ENCODE data around the gene ARHGEF1.
"Not testable (repeated sequence)": the region's sequence is repeated elsewhere in the genome, so short reads cannot be mapped to it uniquely, and the experiment has no call there.

The ARHGEF1 gene

DNA sequence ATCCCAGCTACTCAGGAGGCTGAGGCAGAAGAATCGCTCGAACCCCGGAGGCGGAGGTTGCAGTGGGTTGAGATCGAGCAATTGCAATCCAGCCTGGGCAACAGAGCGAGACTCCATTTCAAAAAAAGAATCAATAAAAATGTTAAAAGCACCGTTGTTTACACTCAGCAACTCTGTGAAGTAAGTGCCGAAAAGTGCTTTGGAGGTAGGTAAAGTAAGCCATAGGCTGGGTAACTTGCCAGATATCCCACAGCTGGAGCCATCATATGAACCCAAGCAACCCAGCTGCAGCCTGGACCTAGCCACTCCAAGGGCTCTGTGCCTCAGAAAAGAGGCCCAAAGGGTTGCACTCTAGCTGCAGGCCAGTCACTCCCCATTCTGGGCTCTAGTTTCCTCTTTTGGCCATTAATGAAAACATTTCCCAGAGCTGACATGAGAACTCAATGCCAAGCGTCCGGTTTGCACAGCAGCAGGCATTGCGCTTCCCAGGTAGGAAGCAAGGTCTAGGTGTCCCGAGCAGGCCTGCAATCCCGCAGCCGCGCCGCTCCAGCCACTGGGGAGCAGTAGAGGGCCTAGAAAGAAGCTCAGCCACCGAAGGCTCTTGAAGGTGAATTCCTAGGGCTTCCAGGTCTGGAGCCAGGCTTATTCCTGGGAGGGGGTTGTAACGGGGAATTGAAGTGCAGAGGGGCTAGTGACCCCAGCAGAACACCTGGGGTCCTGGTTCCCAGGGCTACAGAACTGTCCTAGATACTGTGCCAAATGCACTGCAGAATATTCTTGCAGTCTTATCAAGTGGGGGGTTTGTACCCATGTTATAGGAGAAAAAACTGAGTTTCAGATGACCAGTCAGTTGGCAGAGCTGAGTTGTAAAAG, 10.0 kb upstream of the ARHGEF1 start:
- Histone ChIP-seq H3K9me3 (ENCODE audit: control insufficient read depth, insufficient read depth, low read length) (no peaks in the 10 kb centered on the region), H3K4me3 (ENCODE audit: low read depth, low read length) (no peak overlapping the region), H3K36me3 (ENCODE audit: control insufficient read depth, insufficient read depth, low read length) (peaks cover 38% of the 10 kb centered on the region), H3K27ac (ENCODE audit: low read depth, low read length) (peak overlapping the region; percentile 79), H3K27me3 (ENCODE audit: control insufficient read depth, insufficient read depth, low read length) (peaks cover 3% of the 10 kb centered on the region; the same call in 1 of the 2 replicates), H3K4me1 (ENCODE audit: control insufficient read depth, insufficient read depth, low read length) (no peaks in the 10 kb centered on the region; the same call in 1 of the 2 replicates), H3K9ac (ENCODE audit: low read depth, low read length) (no peak overlapping the region)

DNA sequence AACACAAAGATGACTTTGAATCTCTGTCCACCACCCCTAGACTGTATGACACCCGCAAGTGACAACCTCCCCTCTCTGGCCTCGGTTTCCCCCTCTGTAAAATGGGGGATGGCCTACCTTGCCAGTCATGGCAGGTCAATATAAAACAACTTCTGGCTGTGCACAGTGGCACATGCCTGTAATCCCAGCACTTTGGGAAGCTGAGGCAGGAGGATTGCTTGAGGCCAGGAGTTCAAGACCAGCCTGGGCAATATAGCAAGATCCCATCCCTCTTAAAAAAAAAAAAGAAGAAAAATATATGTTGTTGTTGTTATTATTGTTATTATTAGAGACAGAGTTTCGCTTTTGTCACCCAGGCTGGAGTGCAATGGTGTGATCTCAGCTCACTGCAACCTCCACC, 7.0 kb upstream of the ARHGEF1 start:
- not testable (repeated sequence) for H3K9me3 ChIP-seq (ENCODE audit: control insufficient read depth, insufficient read depth, low read length); H3K27ac ChIP-seq (ENCODE audit: low read depth, low read length); H3K9ac ChIP-seq (ENCODE audit: low read depth, low read length); H3K4me3 ChIP-seq (ENCODE audit: low read depth, low read length); H3K27me3 ChIP-seq (ENCODE audit: control insufficient read depth, insufficient read depth, low read length); H3K4me1 ChIP-seq (ENCODE audit: control insufficient read depth, insufficient read depth, low read length)
- H3K36me3 ChIP-seq (ENCODE audit: control insufficient read depth, insufficient read depth, low read length) = peaks cover 11% of the 10 kb centered on the region

DNA sequence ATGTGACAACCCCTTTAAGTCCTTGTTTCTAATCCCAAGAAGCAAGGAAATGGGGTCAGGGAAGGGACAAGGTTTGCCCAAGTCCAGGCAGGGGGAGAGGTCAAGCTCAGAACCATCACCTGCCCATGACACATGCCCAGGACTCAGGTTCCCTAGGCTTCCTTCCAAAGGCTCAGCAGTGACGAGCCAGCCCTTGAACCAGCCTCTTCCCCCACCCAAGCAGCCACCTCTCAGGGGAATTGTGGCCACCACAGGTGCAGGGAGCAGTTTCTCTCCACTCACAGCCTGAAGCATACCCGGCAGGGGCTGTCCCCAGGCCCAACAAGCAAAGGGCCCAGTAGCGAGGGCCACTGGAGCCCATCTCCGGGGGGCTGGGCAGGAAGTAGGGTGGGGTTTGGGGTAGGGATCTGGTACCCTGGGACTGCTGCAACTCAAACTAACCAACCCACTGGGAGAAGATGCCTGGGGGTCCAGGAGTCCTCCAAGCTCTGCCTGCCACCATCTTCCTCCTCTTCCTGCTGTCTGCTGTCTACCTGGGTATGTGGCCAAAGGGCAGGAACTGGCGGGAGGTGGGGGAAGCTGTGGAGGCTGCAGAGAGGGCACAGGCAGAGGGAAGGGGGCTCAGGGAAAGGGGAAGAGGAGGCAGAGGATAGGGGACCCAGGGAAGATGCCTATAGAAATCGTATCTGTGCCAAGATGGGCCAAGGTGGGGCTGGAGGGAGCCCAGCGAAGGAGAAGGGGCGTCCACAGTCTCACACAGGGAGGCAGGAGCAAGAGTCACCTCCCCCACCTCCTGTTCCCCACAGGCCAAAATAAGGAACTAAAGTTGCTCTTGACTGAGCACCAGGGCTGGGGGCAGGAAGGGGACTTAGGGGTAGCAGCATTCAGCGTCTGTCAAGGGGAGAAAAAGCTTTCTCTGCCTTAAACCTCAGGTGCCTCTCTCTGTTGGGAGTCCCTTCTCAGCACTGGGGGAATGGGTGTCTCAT, 5.8 kb upstream of the ARHGEF1 start, which contains the start of gene CD79A:
Gene CD79A, plus strand, starts transcription at position 433 of the 986 bp plus-strand sequence. Its CDS starts 26 bp downstream, at position 459.
- no peaks in the 10 kb centered on the region for H3K9me3 ChIP-seq (ENCODE audit: control insufficient read depth, insufficient read depth, low read length)
- no peaks in the 10 kb centered on the region for H3K36me3 ChIP-seq (ENCODE audit: control insufficient read depth, insufficient read depth, low read length)
- H3K4me3 ChIP-seq (ENCODE audit: low read depth, low read length) = no peak within 1 kb of the TSS
- peaks cover 17% of the 10 kb centered on the region for H3K27me3 ChIP-seq (ENCODE audit: control insufficient read depth, insufficient read depth, low read length)
- H3K4me1 ChIP-seq (ENCODE audit: control insufficient read depth, insufficient read depth, low read length) = peaks cover under 1% of the 10 kb centered on the region; the same call in 1 of the 2 replicates
- H3K9ac ChIP-seq (ENCODE audit: low read depth, low read length) = no peak within 1 kb of the TSS
- no peak within 1 kb of the TSS for H3K27ac ChIP-seq (ENCODE audit: low read depth, low read length)

DNA sequence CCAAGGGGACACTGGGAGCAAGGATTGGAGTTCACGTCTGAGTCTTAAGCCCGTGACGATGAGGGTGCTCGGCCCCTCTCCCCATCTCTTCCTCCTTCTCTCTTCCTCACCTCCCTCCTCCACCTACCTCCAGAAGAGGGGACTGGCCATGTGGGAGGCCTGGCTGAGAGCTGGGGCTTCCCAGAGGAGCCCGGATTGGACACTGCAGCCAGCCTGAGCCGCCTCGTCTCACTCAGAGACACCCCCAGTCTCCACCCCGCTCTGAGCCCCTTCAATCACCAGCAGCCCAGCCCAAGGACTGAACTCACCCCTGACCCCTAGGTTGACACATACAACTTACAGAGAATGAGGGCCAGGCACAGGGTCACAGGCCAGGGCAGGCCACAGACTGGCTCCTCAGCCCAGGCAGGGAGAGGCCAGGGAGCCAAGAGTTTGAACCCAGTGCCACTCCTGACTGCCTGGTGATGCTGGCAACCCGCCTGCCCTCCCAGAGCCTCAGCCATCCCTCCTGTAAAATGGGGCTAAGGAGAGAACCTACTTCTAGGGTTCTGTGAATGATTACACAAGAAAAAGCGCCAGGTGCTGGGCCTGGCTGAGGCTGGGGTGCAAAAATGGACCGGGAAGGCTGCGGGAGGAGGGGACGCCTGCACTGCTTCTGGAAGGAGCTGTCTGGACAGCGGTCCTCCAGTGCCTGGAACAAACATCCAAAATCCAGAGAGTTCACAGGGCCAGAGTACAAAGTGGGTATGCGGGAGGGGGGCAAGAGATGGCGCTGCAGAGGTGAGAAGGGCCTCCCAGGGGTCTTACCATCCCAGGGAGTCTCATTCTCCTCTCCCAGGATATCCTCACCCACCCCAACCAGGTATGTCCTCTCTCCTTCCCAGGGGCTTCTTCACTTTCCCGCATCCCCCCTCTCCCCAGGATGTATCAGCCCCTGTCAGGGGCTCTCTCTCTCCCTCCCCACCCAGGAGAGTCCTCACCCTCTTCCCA, 4.8 kb upstream of the ARHGEF1 start:
- no peak overlapping the region for H3K9ac ChIP-seq (ENCODE audit: low read depth, low read length)
- H3K4me1 ChIP-seq (ENCODE audit: control insufficient read depth, insufficient read depth, low read length) = peaks cover 6% of the 10 kb centered on the region; the same call in 1 of the 2 replicates
- no peaks in the 10 kb centered on the region for H3K36me3 ChIP-seq (ENCODE audit: control insufficient read depth, insufficient read depth, low read length)
- no peak overlapping the region for H3K4me3 ChIP-seq (ENCODE audit: low read depth, low read length)
- no peak overlapping the region for H3K27ac ChIP-seq (ENCODE audit: low read depth, low read length)
- peaks cover 26% of the 10 kb centered on the region for H3K27me3 ChIP-seq (ENCODE audit: control insufficient read depth, insufficient read depth, low read length)
- H3K9me3 ChIP-seq (ENCODE audit: control insufficient read depth, insufficient read depth, low read length) = no peaks in the 10 kb centered on the region

DNA sequence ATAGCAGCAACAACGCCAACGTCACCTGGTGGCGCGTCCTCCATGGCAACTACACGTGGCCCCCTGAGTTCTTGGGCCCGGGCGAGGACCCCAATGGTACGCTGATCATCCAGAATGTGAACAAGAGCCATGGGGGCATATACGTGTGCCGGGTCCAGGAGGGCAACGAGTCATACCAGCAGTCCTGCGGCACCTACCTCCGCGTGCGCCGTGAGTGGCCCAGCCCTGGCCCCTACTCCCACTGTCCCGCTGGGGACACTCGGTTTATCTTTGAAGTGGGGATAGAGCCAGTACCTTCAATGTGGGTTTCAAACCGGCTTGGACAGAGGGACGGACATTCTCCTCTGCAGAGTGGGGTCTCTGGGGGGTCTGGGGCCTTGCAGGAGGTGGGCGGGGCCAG, 3.9 kb upstream of the ARHGEF1 start:
- Histone ChIP-seq H3K36me3 (ENCODE audit: control insufficient read depth, insufficient read depth, low read length) (no peaks in the 10 kb centered on the region), H3K9ac (ENCODE audit: low read depth, low read length) (no peak overlapping the region), H3K27ac (ENCODE audit: low read depth, low read length) (no peak overlapping the region), H3K4me3 (ENCODE audit: low read depth, low read length) (no peak overlapping the region), H3K27me3 (ENCODE audit: control insufficient read depth, insufficient read depth, low read length) (peaks cover 29% of the 10 kb centered on the region), H3K4me1 (ENCODE audit: control insufficient read depth, insufficient read depth, low read length) (peaks cover 6% of the 10 kb centered on the region; the same call in 1 of the 2 replicates), H3K9me3 (ENCODE audit: control insufficient read depth, insufficient read depth, low read length) (no peaks in the 10 kb centered on the region)

DNA sequence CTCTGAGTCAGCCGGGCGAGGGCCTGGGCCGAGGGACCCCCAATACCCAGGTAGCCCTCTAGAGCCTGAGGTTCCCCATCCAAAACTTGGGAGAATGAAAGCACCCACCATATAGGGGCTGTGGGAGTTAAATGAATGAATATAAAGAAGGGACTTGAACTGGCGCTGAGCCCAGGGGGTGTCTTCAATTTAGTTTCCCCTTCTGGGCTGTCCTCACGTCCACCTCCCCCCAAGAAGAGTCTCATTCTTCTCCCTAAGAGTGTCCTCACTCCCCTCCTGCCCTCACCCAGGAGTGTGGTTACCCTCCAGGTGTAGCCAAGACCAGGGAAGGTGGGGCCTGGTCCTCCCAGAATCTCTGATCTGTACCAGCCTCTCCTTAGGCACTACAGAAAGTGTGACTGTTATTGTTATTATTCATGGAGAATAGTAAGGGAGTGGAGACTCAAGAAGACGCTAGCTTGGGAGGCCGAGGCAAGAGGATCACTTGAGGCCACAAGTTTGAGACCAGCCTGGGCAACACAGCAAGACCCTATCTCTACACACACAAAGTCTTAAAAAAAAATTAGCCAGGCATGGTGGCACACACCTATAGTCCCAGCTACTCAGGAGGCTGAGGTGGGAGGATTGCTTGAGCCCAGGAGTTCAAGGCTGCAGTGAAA, 3.2 kb upstream of the ARHGEF1 start:
- H3K4me1 ChIP-seq (ENCODE audit: control insufficient read depth, insufficient read depth, low read length) = peaks cover 9% of the 10 kb centered on the region; the same call in 1 of the 2 replicates
- H3K27ac ChIP-seq (ENCODE audit: low read depth, low read length) = no peak overlapping the region
- no peaks in the 10 kb centered on the region for H3K36me3 ChIP-seq (ENCODE audit: control insufficient read depth, insufficient read depth, low read length)
- peaks cover 29% of the 10 kb centered on the region for H3K27me3 ChIP-seq (ENCODE audit: control insufficient read depth, insufficient read depth, low read length)
- H3K9ac ChIP-seq (ENCODE audit: low read depth, low read length) = no peak overlapping the region
- no peaks in the 10 kb centered on the region for H3K9me3 ChIP-seq (ENCODE audit: control insufficient read depth, insufficient read depth, low read length)
- H3K4me3 ChIP-seq (ENCODE audit: low read depth, low read length) = no peak overlapping the region

DNA sequence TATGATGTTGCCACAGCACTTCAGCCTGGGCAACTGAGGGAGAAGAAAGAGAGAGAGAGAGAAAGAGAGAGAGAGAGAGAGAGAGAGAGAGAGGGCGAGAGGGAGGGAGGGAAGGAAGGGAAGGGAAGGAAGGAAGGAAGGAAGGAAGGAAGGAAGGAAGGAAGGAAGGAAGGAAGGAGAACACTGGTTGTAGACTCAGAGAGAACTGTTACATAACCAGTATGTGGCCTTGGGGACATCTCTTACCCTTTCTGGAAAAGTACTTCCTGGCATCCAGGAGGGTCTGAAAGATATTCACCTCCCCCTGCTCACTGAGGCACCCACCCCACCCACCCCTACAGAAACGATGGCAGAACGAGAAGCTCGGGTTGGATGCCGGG, 2.7 kb upstream of the ARHGEF1 start:
- Histone ChIP-seq H3K4me1 (ENCODE audit: control insufficient read depth, insufficient read depth, low read length) (peaks cover 9% of the 10 kb centered on the region; the same call in 1 of the 2 replicates), H3K9ac (ENCODE audit: low read depth, low read length) (no peak overlapping the region), H3K27ac (ENCODE audit: low read depth, low read length) (no peak overlapping the region), H3K4me3 (ENCODE audit: low read depth, low read length) (no peak overlapping the region), H3K27me3 (ENCODE audit: control insufficient read depth, insufficient read depth, low read length) (peaks cover 29% of the 10 kb centered on the region), H3K9me3 (ENCODE audit: control insufficient read depth, insufficient read depth, low read length) (no peaks in the 10 kb centered on the region), H3K36me3 (ENCODE audit: control insufficient read depth, insufficient read depth, low read length) (no peaks in the 10 kb centered on the region)

DNA sequence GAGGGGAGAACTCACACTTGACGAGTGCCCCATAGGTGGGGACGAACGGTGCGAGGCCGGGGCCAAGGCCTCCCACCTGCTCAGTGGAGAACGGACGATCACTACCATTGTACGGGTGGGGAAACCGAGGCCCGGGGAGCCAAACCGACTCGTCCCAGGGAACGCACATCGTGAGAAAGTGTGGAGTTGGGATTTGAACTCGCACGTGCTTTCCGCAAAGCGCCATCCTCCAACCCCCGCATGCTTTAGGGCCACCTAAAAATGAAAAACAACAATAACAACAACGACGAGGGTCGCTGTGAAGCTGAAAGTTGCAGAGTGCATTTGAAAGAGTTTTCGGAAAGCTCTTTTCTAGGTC, 458 bp downstream of the ARHGEF1 start:
- H3K36me3 ChIP-seq (ENCODE audit: control insufficient read depth, insufficient read depth, low read length) = no peaks in the 10 kb centered on the region
- H3K27me3 ChIP-seq (ENCODE audit: control insufficient read depth, insufficient read depth, low read length) = peaks cover 26% of the 10 kb centered on the region
- peaks cover 27% of the 10 kb centered on the region for H3K4me1 ChIP-seq (ENCODE audit: control insufficient read depth, insufficient read depth, low read length)
- H3K9me3 ChIP-seq (ENCODE audit: control insufficient read depth, insufficient read depth, low read length) = no peaks in the 10 kb centered on the region
- H3K9ac ChIP-seq (ENCODE audit: low read depth, low read length) = no peak overlapping the region
- H3K27ac ChIP-seq (ENCODE audit: low read depth, low read length) = no peak overlapping the region
- H3K4me3 ChIP-seq (ENCODE audit: low read depth, low read length) = peak overlapping the region; percentile 62

DNA sequence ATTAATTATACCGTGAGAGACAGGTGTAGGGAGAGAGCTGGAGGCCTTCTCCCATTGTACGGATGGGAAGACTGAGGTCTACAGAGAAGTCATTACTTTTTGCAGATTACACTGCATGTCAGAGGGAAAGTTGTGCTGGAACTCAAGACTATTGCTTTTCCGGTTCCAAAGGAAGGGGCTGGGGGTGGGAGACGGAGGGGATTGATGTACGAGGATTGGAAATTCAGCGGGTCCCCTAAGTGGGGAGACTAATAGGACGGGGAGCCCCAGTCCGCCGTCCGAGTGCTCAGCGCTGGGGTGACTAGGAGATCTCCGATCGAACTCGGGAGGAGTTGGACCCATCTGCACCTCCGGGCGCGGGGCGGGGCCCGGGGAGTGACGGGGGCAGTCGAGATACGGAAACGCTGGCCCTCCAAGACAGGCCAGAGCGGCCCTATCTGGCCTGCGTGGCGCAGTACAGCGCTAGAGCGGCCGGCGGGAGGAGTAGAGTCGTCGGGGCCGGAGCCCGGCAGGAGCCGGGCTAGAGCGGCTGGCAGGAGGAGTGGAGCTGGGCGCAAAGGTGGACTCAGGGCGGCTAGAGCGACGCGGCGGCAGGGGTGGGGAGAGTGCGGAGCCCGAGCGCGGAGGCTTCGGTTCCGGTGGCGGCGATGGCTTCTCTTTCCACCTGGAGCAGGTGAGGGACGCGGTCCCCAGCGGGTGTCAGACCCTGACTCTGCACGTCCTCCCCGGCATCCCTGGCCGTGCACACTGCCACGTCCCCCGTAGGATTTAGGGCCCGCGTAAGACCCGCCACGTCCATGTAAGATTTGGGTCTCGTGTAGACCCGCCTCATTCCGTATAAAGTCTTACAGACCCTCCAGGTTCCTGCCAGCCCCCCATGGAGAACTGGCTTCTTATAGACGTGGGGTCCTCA, 1.1 kb downstream of the ARHGEF1 start:
- peak overlapping the region; percentile 61; the same call in 1 of the 2 replicates for H3K9ac ChIP-seq (ENCODE audit: low read depth, low read length)
- peaks cover 26% of the 10 kb centered on the region for H3K27me3 ChIP-seq (ENCODE audit: control insufficient read depth, insufficient read depth, low read length)
- no peaks in the 10 kb centered on the region; the same call in 1 of the 2 replicates for H3K36me3 ChIP-seq (ENCODE audit: control insufficient read depth, insufficient read depth, low read length)
- peaks cover 27% of the 10 kb centered on the region for H3K4me1 ChIP-seq (ENCODE audit: control insufficient read depth, insufficient read depth, low read length)
- H3K9me3 ChIP-seq (ENCODE audit: control insufficient read depth, insufficient read depth, low read length) = no peaks in the 10 kb centered on the region
- peak overlapping the region; percentile 33 for H3K27ac ChIP-seq (ENCODE audit: low read depth, low read length)
- peak overlapping the region; percentile 92 for H3K4me3 ChIP-seq (ENCODE audit: low read depth, low read length)

All from HUES48 (cell line).